Measurements from ENCODE around the gene PPP1R13L.

DNA sequence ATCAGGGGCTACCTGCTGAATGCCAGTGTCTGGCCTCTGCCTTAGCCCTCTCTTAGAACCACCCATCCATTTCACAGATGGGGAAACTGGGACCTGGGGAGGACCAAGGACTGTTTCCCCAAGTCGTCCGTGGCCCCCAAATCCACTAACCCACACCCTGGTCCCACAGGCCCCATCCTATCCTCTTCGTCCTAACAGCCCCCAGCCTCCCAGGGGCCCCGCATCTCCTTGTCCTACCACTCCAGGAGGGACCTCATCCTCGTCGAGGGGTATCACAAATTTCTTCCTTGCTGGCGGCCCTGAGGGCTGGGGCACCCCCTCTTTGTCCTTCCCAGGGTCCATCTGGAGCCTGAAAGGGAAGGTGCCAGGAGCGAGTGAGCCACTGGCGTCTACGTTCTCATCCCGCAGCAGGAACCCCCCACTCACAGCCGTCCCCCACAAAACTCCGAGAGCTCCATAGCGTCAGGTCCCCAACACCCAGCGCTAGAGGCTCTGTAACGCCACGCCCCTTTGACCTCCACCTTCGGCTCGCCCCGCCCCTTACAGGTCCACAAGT is 18.2 kb upstream of the PPP1R13L start:
- no peak for TF ChIP-seq POLR2A (IDR thresholded peaks at IDR 0.05)
- TF ChIP-seq, protein P1, sequence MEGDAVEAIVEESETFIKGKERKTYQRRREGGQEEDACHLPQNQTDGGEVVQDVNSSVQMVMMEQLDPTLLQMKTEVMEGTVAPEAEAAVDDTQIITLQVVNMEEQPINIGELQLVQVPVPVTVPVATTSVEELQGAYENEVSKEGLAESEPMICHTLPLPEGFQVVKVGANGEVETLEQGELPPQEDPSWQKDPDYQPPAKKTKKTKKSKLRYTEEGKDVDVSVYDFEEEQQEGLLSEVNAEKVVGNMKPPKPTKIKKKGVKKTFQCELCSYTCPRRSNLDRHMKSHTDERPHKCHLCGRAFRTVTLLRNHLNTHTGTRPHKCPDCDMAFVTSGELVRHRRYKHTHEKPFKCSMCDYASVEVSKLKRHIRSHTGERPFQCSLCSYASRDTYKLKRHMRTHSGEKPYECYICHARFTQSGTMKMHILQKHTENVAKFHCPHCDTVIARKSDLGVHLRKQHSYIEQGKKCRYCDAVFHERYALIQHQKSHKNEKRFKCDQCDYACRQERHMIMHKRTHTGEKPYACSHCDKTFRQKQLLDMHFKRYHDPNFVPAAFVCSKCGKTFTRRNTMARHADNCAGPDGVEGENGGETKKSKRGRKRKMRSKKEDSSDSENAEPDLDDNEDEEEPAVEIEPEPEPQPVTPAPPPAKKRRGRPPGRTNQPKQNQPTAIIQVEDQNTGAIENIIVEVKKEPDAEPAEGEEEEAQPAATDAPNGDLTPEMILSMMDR (IDR thresholded peaks at IDR 0.05), result no peak

All from vagina (tissue), 2 donors.